SK-N-SH (cell line): ENCODE results near the gene LGR6. TPM values are rescaled to one million over a fixed set of nuclear protein-coding genes. Genes with fewer than 3 reads are reported as not detected.

Source experiments
- CTCF ChIA-PET: fragments of 300-600, 350-600 bp; formaldehyde crosslinking; extraction: SDS; loops from one replicate; lab custom pipeline; 2021; lab: Yijun Ruan, JAX
- POLR2A ChIA-PET: fragments of 350-600 bp; sonication (Branson Sonifier 250); formaldehyde crosslinking; extraction: SDS; loops from one replicate; lab custom pipeline; 2020; ENCODE audit warnings: antibody characterized with exemption, inconsistent platforms; lab: Yijun Ruan, JAX
- DNase-seq: peaks from one replicate; pipeline ENCODE4 v3.0.0; 2012
- H2AFZ ChIP-seq: fragments of 200-600 bp; sonication (generic); 2 replicates; pipeline ENCODE4 v1.8.1; 2016; ENCODE audit warnings: antibody characterized with exemption, mild to moderate bottlenecking, low read depth
- H3F3A ChIP-seq: fragments of 200-600 bp; sonication (generic); replicated peaks from 2 replicates; pipeline ENCODE3; 2016; ENCODE audit warnings: antibody characterized with exemption, mild to moderate bottlenecking; ENCODE audit not compliant: insufficient read depth
- H3K27ac ChIP-seq, 2 experiments: fragments of 200-500 bp in 1 of 2; fragments of 200-600 bp in 1 of 2; sonication (Bioruptor generic) in 1 of 2; sonication (generic), shearing (Covaris generic) in 1 of 2; 2 replicates each; pipeline versions ENCODE4 v1.5.1 to v1.6.1; 2014 to 2016; ENCODE audit warnings: low read depth in 2 of 2, inconsistent platforms in 1 of 2, low read length in 1 of 2, mild to moderate bottlenecking in 1 of 2, mixed read lengths in 1 of 2
- H3K27me3 ChIP-seq: fragments of 200-600 bp; sonication (generic), shearing (Covaris generic); 2 replicates; pipeline ENCODE4 v1.6.1; 2016; ENCODE audit warnings: mixed run types; ENCODE audit not compliant: insufficient read depth
- H3K36me3 ChIP-seq, 2 experiments: fragments of 200-500 bp in 1 of 2; fragments of 200-600 bp in 1 of 2; sonication (Bioruptor generic) in 1 of 2; sonication (generic) in 1 of 2; replicated peaks in 1 of 2; 2 replicates each; pipeline versions ENCODE3 to v1.5.1; 2014 to 2016; ENCODE audit warnings: low read length in 1 of 2, mild to moderate bottlenecking in 1 of 2; ENCODE audit not compliant: insufficient read depth in 2 of 2, control insufficient read depth in 1 of 2
- H3K4me1 ChIP-seq, 2 experiments: fragments of 200-500 bp in 1 of 2; fragments of 200-600 bp in 1 of 2; sonication (Bioruptor generic) in 1 of 2; sonication (generic), shearing (Covaris generic) in 1 of 2; 2 replicates each; pipeline versions ENCODE4 v1.5.1 to v1.6.1; 2014 to 2016; ENCODE audit warnings: low read depth in 1 of 2, low read length in 1 of 2, mixed run types in 1 of 2; ENCODE audit not compliant: insufficient read depth in 2 of 2, control insufficient read depth in 1 of 2
- H3K4me2 ChIP-seq: fragments of 200-600 bp; sonication (generic), shearing (Covaris generic); 2 replicates; pipeline ENCODE4 v1.6.1; 2017; ENCODE audit warnings: mixed run types
- H3K4me3 ChIP-seq, 2 experiments: fragments of 200-500 bp in 1 of 2; fragments of 200-600 bp in 1 of 2; sonication (Bioruptor generic) in 1 of 2; sonication (generic), shearing (Covaris generic) in 1 of 2; 2 replicates each; pipeline versions ENCODE4 v1.5.1 to v1.8.1; 2014 to 2016; ENCODE audit warnings: low read depth in 2 of 2, inconsistent platforms in 1 of 2, low read length in 1 of 2, mild to moderate bottlenecking in 1 of 2, mixed read lengths in 1 of 2, moderate library complexity in 1 of 2
- H3K79me2 ChIP-seq: fragments of 200-600 bp; sonication (generic); 2 replicates; pipeline ENCODE4 v1.8.1; 2017; ENCODE audit warnings: mild to moderate bottlenecking; ENCODE audit not compliant: insufficient read depth
- H3K9ac ChIP-seq: fragments of 200-600 bp; sonication (generic); 2 replicates; pipeline ENCODE4 v1.6.1; 2017; ENCODE audit warnings: mixed run types
- H3K9me2 ChIP-seq: fragments of 200-600 bp; sonication (generic); 2 replicates; pipeline ENCODE4 v1.6.1; 2017; ENCODE audit warnings: mixed run types
- H3K9me3 ChIP-seq: fragments of 200-600 bp; sonication (generic); 2 replicates; pipeline ENCODE4 v1.6.1; 2017; ENCODE audit warnings: mixed run types, mild to moderate bottlenecking, moderate library complexity
- H4K20me1 ChIP-seq: fragments of 200-600 bp; sonication (generic); 2 replicates; pipeline ENCODE4 v1.6.1; 2017; ENCODE audit warnings: mild to moderate bottlenecking, mixed run types; ENCODE audit not compliant: insufficient read depth
- CHD2 ChIP-seq: fragments of 150-350 bp; IDR thresholded peaks from 2 replicates; pipeline ENCODE4 v1.6.1; 2018; ENCODE audit warnings: low read length; ENCODE audit not compliant: partially characterized antibody
- CTCF ChIP-seq: fragments of 200-600 bp; sonication (generic); IDR thresholded peaks from 2 replicates; pipeline ENCODE4 v1.6.1; 2017; ENCODE audit warnings: antibody characterized with exemption, mild to moderate bottlenecking, moderate library complexity
- ELF1 ChIP-seq: IDR thresholded peaks from 2 replicates; pipeline ENCODE4 v1.4.0; 2012
- FOXM1 ChIP-seq: IDR thresholded peaks from 2 replicates; pipeline ENCODE4 v1.4.0; 2012; ENCODE audit warnings: low read depth, mild to moderate bottlenecking
- MAX ChIP-seq: IDR thresholded peaks from 2 replicates; pipeline ENCODE4 v1.4.0; 2012; ENCODE audit warnings: low read depth
- MEF2A ChIP-seq: IDR thresholded peaks from 2 replicates; pipeline ENCODE4 v1.4.0; 2012; ENCODE audit warnings: low read depth, borderline replicate concordance
- RAD21 ChIP-seq: IDR thresholded peaks from 2 replicates; pipeline ENCODE4 v1.6.1; 2012; ENCODE audit warnings: mild to moderate bottlenecking, low read length
- RFX5 ChIP-seq: IDR thresholded peaks from 2 replicates; pipeline ENCODE4 v1.6.1; 2012; ENCODE audit warnings: mild to moderate bottlenecking, improper control_type of control experiment, low read length
- SMC3 ChIP-seq: IDR thresholded peaks from 2 replicates; pipeline ENCODE4 v1.6.1; 2012; ENCODE audit warnings: low read depth, low read length, improper control_type of control experiment
- TCF12 ChIP-seq: IDR thresholded peaks from 2 replicates; pipeline ENCODE4 v1.4.0; 2012
- TEAD4 ChIP-seq: IDR thresholded peaks from 2 replicates; pipeline ENCODE4 v1.4.0; 2012; ENCODE audit warnings: mild to moderate bottlenecking, borderline replicate concordance; ENCODE audit not compliant: insufficient read depth
- USF1 ChIP-seq: IDR thresholded peaks from 2 replicates; pipeline ENCODE4 v1.4.0; 2012; ENCODE audit warnings: low read depth, borderline replicate concordance
- YY1 ChIP-seq: IDR thresholded peaks from 2 replicates; pipeline ENCODE4 v1.4.0; 2012; ENCODE audit warnings: low read depth, mild to moderate bottlenecking
- WGBS: methylation state at CpG from one replicate; pipeline ENCODE4 v1.1.6; 2017; ENCODE audit warnings: low lambda C conversion rate; 5-methylcytosine and 5-hydroxymethylcytosine counted together
- polyA plus RNA-seq, 3 experiments: library from polyadenylated mRNA; depleted of rRNA; stranded (reverse); fragments of >200 nt; gene quantifications; 2 replicates each; pipeline ENCODE4 v1.2.3, GENCODE V29; 2012
- TF ChIP-seq, protein P1 (sequence below): fragments of 150-350 bp; IDR thresholded peaks from 2 replicates; pipeline ENCODE4 v1.6.1; 2016; ENCODE audit warnings: mild to moderate bottlenecking, low read depth, low read length
- TF ChIP-seq, protein P2 (sequence below): fragments of 150-350 bp; IDR thresholded peaks from 2 replicates; pipeline ENCODE4 v1.6.1; 2017; ENCODE audit warnings: antibody characterized with exemption, low read length, low read depth, borderline replicate concordance

Gene LGR6
- polyA plus RNA-seq, 1 of the 3 experiments (the other 2 are of a cell fraction): 0.03 TPM

DNA sequence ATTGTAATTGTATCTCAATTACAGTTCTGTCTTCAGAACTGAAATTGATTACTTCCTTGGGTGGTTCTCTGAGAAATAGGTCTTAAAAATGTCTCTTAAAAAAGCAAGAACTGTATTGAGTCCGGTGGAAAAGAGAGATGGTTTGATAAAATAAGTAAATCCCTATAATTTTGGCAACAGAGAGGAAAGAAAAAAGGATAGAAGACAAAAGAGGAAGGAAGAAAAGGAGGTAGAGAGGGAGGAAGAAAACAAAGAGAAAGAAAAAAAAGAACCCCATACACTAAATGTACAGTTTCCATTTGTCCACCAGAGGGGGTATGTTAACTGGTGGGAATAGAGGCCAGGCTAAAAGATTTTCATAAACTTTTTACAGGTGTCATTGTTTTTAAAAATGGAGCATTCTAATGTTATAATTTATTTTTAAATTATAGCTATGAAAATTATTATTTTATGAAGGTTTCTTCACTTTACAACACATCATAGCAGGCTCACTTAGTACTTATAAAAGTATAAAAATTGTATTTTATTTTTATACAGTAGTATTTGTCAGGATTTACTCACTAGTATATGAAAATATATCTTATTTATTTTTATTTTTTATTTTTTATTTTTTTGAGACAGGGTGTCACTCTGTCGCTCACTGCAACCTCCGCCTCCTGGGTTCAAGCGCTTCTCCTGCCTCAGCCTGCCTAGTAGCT is 150.2 kb downstream of the LGR6 start:
- H3K9ac ChIP-seq: peak overlapping the region; percentile 52; the same call in 1 of the 2 replicates
- 38% methylated on average over 4 of the region's 4 CpGs for WGBS
- peak overlapping the region; percentile 93 for H2AFZ ChIP-seq
- 0 out of 4 replicates have a peak overlapping the region, but pooled peaks of 1 of the 2 experiments have one; percentile 13 for H3K27ac ChIP-seq
- peak overlapping the region in 1 of 2 experiments; percentile 23; a peak in 1 of 4 replicates for H3K4me3 ChIP-seq
- H3K79me2 ChIP-seq: peaks cover 24% of the 10 kb centered on the region
- POLR2A ChIA-PET: no interaction called here
- peaks cover 2% of the 10 kb centered on the region for H3F3A ChIP-seq
- no peaks in the 10 kb centered on the region for H3K9me3 ChIP-seq
- H3K36me3 ChIP-seq: peaks cover 0 to 3% of the 10 kb centered on the region in 2 experiments
- H3K4me2 ChIP-seq: peak overlapping the region; percentile 41; the same call in 1 of the 2 replicates
- CTCF ChIA-PET: interaction anchor here (0.6 to 4.0 kb wide), 27 partner anchors 8 to 487 kb away, joined by 3 to 16 read pairs (median 3); no protein-coding TSS in a partner anchor
- no peaks in the 10 kb centered on the region for H4K20me1 ChIP-seq
- H3K27me3 ChIP-seq: no peaks in the 10 kb centered on the region
- H3K4me1 ChIP-seq: no peaks in the 10 kb centered on the region; a peak in 2 of 4 replicates
- peak; percentile 37 for DNase-seq
- TF ChIP-seq, protein P1, sequence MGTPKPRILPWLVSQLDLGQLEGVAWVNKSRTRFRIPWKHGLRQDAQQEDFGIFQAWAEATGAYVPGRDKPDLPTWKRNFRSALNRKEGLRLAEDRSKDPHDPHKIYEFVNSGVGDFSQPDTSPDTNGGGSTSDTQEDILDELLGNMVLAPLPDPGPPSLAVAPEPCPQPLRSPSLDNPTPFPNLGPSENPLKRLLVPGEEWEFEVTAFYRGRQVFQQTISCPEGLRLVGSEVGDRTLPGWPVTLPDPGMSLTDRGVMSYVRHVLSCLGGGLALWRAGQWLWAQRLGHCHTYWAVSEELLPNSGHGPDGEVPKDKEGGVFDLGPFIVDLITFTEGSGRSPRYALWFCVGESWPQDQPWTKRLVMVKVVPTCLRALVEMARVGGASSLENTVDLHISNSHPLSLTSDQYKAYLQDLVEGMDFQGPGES: no peak
- TF ChIP-seq ELF1 (no peak), SMC3 (peak; percentile 63), USF1 (no peak), MAX (no peak), FOXM1 (no peak), MEF2A (no peak), YY1 (no peak), RFX5 (no peak), CTCF (peak; percentile 82), TEAD4 (no peak), RAD21 (peak; percentile 72), CHD2 (no peak), TCF12 (no peak)
- TF ChIP-seq, protein P2, sequence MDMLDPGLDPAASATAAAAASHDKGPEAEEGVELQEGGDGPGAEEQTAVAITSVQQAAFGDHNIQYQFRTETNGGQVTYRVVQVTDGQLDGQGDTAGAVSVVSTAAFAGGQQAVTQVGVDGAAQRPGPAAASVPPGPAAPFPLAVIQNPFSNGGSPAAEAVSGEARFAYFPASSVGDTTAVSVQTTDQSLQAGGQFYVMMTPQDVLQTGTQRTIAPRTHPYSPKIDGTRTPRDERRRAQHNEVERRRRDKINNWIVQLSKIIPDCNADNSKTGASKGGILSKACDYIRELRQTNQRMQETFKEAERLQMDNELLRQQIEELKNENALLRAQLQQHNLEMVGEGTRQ: no peak
- H3K9me2 ChIP-seq: no peaks in the 10 kb centered on the region
